ENCODE measurements around the gene DPH6. TPM values are rescaled to one million over a fixed set of nuclear protein-coding genes. Genes with fewer than 3 reads are reported as not detected.

The DPH6 gene
- total and polyA plus RNA-seq, 2 experiments from 2014 or later, result 11.3 to 14.4 TPM

DNA sequence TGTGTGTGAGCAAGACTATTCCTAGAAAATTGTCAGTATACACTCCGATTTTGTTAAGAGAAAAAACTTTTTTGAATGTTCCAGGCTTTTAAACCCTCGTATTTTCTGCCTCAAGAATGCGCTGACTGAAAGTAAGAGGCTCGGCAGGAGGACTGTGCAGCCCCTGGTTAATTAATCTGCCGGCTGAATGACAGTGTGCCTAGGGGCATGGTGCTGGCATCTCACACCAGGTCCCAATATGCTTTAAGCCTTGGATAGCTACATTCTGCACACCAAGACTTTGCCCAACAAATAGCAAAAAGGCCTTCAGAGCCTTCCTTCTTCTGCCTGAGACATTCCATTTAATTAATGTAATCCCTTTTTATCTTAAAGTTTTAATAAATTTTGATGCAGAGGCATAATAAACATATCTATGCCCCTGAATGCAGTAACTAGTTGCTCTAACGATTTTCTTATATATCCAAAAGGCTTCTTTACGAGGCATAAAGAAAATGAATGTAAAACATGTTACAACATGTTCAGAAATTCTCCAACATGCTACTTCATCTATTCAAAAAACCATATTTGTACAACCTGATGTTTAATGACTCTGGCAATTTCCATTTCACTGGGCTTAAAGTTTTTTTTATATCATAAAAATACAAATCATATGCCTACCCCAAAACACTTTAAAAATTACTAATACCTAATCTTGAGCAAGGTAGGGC is 37.9 kb downstream of the DPH6 start:
- peaks cover 23% of the 10 kb centered on the region for H3K4me1 ChIP-seq (ENCODE audit: insufficient read depth)
- no peak overlapping the region for H3K4me3 ChIP-seq
- no peaks in the 10 kb centered on the region for H3K36me3 ChIP-seq (replicated peaks; ENCODE audit: insufficient read depth, low read depth)
- peak overlapping the region; percentile 15 for H3K4me2 ChIP-seq
- H3K9me2 ChIP-seq (replicated peaks; ENCODE audit: insufficient read depth), result no peaks in the 10 kb centered on the region
- H3K27ac ChIP-seq, result peak overlapping the region; percentile 21
- WGBS (ENCODE audit: low lambda C conversion rate, missing lambda C conversion rate), result 67% methylated on average over 7 of the region's 7 CpGs
- no peaks in the 10 kb centered on the region for H4K20me1 ChIP-seq (ENCODE audit: insufficient read depth, poor library complexity, severe bottlenecking)
- H3K9me3 ChIP-seq (ENCODE audit: low read depth), result no peaks in the 10 kb centered on the region
- H2AFZ ChIP-seq, result no peak overlapping the region
- no peak for DNase-seq (ENCODE audit: low spot score)
- H3K79me2 ChIP-seq, result no peaks in the 10 kb centered on the region
- H3K27me3 ChIP-seq, result no peaks in the 10 kb centered on the region
- TF ChIP-seq EZH2 (IDR thresholded peaks at IDR 0.05; ENCODE audit: borderline replicate concordance) (no peak), CTCF (IDR thresholded peaks at IDR 0.05; ENCODE audit: poor library complexity) (no peak), EZH2phosphoT487 (IDR thresholded peaks at IDR 0.05; ENCODE audit: low read depth, severe bottlenecking, unreplicated experiment) (no peak)

- Histone ChIP-seq H3K4me3 (no peak overlapping the region), H3K9me3 (ENCODE audit: low read depth) (no peaks in the 10 kb centered on the region), H4K20me1 (ENCODE audit: insufficient read depth, poor library complexity, severe bottlenecking) (no peaks in the 10 kb centered on the region), H3K27ac (no peak overlapping the region), H3K36me3 (replicated peaks; ENCODE audit: insufficient read depth, low read depth) (no peaks in the 10 kb centered on the region), H3K79me2 (no peaks in the 10 kb centered on the region), H3K9me2 (replicated peaks; ENCODE audit: insufficient read depth) (no peaks in the 10 kb centered on the region), H3K4me1 (ENCODE audit: insufficient read depth) (peaks cover 23% of the 10 kb centered on the region), H3K4me2 (no peak overlapping the region), H2AFZ (no peak overlapping the region), H3K27me3 (no peaks in the 10 kb centered on the region)
- DNase-seq (ENCODE audit: low spot score), result no peak
- TF ChIP-seq CTCF (IDR thresholded peaks at IDR 0.05; ENCODE audit: poor library complexity) (no peak), EZH2phosphoT487 (IDR thresholded peaks at IDR 0.05; ENCODE audit: low read depth, severe bottlenecking, unreplicated experiment) (no peak), EZH2 (IDR thresholded peaks at IDR 0.05; ENCODE audit: borderline replicate concordance) (no peak)
- WGBS (ENCODE audit: low lambda C conversion rate, missing lambda C conversion rate), result 60% methylated on average over 5 of the region's 5 CpGs
These were observed 39.6 kb downstream of the DPH6 start for GRCh38 chr15:35506272-35506870.

GRCh38 chr15:35505809-35506208 is 40.2 kb downstream of the DPH6 start:
- H3K27me3 ChIP-seq, result no peaks in the 10 kb centered on the region
- no peaks in the 10 kb centered on the region for H3K36me3 ChIP-seq (replicated peaks; ENCODE audit: insufficient read depth, low read depth)
- H3K4me2 ChIP-seq, result no peak overlapping the region
- H3K27ac ChIP-seq, result no peak overlapping the region
- H3K9me3 ChIP-seq (ENCODE audit: low read depth), result no peaks in the 10 kb centered on the region
- no peaks in the 10 kb centered on the region for H4K20me1 ChIP-seq (ENCODE audit: insufficient read depth, poor library complexity, severe bottlenecking)
- H3K4me3 ChIP-seq, result no peak overlapping the region
- H2AFZ ChIP-seq, result no peak overlapping the region
- no peaks in the 10 kb centered on the region for H3K9me2 ChIP-seq (replicated peaks; ENCODE audit: insufficient read depth)
- DNase-seq (ENCODE audit: low spot score), result no peak
- peaks cover 23% of the 10 kb centered on the region for H3K4me1 ChIP-seq (ENCODE audit: insufficient read depth)
- H3K79me2 ChIP-seq, result no peaks in the 10 kb centered on the region
- TF ChIP-seq EZH2 (IDR thresholded peaks at IDR 0.05; ENCODE audit: borderline replicate concordance) (no peak), EZH2phosphoT487 (IDR thresholded peaks at IDR 0.05; ENCODE audit: low read depth, severe bottlenecking, unreplicated experiment) (no peak), CTCF (IDR thresholded peaks at IDR 0.05; ENCODE audit: poor library complexity) (no peak)
